Mammary epithelial cell (primary cell): ENCODE results near the gene CDH4.

ENCODE experiments used
- EZH2 ChIP-seq: IDR thresholded peaks from 2 replicates; pipeline ENCODE4 v1.6.1; 2012; ENCODE audit warnings: low read length, inconsistent platforms, borderline replicate concordance
- TF ChIP-seq, protein P1 (sequence below), 2 donors: IDR thresholded peaks in 1 of 2; conservative IDR thresholded peaks in 1 of 2; 2 replicates each; pipeline ENCODE4 v1.5.1; 2011 to 2012; ENCODE audit warnings: inconsistent platforms in 2 of 2, low read length in 2 of 2, mild to moderate bottlenecking in 2 of 2, control low read depth in 1 of 2, low read depth in 1 of 2; ENCODE audit not compliant: insufficient read depth in 1 of 2; ENCODE audit errors: extremely low read depth in 1 of 2

DNA sequence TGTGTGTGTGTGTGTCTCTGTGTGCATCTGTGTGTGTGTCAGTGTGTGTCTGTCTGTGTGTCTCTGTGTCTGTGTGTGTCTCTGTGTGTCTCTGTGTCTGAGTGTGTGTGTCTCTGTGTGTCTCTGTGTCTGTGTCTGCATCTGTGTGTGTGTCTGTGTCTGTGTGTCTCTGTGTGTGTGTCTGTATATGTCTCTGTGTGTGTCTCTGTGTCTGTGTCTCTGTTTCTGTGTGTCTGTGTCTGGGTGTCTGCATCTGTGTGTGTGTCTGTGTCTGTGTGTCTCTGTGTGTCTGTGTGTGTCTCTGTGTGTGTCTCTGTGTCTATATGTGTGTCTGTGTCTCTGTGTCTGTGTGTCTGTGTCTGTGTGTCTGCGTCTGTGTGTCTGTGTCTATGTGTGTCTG lies 605.8 kb downstream of the CDH4 start:
- TF ChIP-seq, protein P1, sequence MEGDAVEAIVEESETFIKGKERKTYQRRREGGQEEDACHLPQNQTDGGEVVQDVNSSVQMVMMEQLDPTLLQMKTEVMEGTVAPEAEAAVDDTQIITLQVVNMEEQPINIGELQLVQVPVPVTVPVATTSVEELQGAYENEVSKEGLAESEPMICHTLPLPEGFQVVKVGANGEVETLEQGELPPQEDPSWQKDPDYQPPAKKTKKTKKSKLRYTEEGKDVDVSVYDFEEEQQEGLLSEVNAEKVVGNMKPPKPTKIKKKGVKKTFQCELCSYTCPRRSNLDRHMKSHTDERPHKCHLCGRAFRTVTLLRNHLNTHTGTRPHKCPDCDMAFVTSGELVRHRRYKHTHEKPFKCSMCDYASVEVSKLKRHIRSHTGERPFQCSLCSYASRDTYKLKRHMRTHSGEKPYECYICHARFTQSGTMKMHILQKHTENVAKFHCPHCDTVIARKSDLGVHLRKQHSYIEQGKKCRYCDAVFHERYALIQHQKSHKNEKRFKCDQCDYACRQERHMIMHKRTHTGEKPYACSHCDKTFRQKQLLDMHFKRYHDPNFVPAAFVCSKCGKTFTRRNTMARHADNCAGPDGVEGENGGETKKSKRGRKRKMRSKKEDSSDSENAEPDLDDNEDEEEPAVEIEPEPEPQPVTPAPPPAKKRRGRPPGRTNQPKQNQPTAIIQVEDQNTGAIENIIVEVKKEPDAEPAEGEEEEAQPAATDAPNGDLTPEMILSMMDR (conservative IDR thresholded peaks at IDR 0.05 in 1 of 2, IDR thresholded peaks at IDR 0.05 in 1 of 2; ENCODE audit: extremely low read depth in 1 of 2, insufficient read depth in 1 of 2, low read depth in 1 of 2, low read length in 2 of 2), result no peak
- no peak for TF ChIP-seq EZH2
